Hematopoietic multipotent progenitor cell (in vitro differentiated cells): ENCODE measurements around the gene ARL13B. TPM values are rescaled to one million over a fixed set of nuclear protein-coding genes. Genes with fewer than 3 reads are reported as not detected.
"Not testable (repeated sequence)": the region's sequence is repeated elsewhere in the genome, so short reads cannot be mapped to it uniquely, and the experiment has no call there.

Experiments
- DNase-seq, 3 donors: peaks; one replicate each; pipeline ENCODE4 v3.0.0-alpha.2; 2011 to 2015; ENCODE audit warnings: low read depth in 2 of 3, low spot score in 2 of 3
- total RNA-seq: library from RNA; depleted of rRNA; stranded (reverse); fragments of >200 nt; gene quantifications from one replicate; pipeline ENCODE4 v1.2.3, GENCODE V29; 2012

Gene ARL13B
- total RNA-seq, 1 donor = 4.8 TPM

DNA sequence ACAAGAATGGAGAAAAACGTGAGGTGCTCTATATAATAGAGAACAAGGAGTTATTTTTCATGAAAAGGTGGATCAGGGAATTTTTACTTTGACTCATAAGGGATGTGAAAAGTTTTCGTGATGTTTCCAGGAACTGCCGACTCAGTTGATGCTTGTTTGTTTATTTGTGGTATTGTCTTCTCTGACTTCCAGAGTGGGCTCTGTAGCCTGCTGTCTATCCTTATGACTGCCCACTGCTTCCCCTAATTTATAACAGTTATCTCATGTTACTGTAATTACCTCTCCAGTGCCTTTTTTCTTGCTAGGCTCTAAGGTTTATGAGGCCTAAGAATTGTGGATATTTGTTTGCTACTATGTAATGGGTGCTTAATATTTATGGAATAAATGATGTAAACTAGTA is 12.3 kb downstream of the ARL13B start:
- no peak for DNase-seq

DNA sequence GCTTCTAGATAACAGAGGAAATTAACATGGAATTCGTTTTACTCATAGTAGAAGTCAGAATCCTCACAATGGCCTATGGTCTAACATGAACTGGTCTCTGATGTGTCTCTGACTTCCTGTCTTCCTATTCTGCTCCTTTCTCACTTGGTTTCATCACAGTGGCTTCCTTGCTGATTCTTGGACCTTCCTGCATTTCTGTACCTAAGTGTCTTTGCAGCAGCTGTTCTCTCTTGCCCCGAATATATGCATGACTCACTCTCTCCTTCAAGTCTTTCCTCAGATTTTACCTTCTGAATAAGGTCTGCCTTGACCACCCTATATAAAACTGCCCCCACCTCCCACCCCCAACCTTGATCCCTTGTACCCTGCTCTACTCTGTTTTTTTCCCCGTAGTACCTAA is 14.1 kb downstream of the ARL13B start:
- DNase-seq = no peak

DNA sequence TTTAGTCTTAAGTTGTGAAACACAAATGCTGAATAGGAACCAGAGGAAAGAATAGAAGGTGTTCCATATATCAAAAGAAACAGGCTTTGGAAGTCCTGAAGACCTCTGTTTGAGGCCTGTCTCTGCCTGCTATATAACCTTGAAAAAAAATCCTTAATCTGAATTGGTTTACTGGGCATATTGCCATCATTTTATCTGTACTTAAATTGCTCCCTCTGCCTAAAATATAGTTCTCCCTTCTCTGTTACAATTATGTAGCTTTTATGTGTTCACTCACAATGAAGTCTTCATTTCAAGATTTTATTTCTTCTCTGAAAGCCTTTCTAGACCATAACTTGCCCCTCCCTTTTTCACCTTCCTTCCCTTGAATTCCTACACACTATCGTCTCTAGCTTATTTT is 21.2 kb downstream of the ARL13B start:
- no peak for DNase-seq

DNA sequence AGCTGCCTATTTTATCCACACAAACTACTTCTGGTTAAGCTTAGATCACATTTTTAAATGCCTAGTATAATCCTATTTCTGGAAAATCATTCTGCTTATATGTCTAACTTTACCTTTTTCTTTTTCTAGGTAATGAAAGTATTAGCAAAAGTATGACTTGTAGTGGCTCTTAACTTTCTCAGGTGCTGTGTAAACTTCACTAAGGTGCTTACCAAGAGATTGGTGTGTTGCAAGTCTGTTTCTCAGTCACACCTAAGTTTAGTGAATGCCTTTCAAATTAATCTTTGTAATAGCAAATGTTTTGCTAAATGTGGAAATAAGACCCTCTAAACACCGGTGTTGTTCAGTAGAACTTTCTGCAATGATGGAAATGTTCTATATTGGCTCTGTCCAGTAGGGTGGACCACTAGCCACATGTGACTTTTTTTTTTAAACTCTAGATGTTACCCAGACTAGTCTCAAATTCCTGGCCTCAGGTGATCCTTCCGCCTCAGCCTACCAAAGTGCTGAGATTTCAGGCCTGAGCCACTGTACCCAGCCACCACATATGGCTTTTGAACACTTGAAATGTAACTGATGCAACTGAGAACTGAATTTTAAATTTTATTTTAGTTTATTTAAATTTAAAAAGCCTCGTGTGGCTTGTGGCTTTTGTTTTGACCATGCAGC is 22.0 kb downstream of the ARL13B start:
- DNase-seq = no peak

DNA sequence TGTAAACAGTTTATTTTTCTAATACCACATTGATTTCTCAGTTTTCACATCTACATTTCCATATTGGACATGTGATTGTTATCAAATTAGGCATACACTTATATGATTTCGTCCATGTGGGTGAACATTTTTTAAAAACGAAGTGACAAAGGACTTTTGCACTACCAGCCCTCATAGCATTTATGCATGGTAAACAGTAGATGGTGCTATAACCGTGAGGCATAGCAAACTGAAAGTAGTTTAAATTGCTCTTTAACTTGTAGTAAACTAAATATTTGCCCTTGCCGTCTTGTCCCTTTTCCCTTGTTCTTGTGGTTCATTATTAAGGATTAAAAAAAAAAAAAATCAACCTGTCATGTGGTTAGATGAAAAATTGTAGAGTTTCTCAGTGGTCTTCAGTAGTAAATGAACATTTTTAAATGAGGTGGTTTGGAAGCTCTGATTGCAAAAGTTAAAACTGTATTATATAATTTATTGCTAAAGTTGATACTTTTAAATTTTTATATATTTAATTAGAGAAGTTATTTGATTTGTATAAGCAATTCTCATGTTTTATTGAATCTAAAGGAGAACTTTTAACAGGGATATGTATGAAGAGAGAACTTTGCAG is 24.5 kb downstream of the ARL13B start:
- peak in 2 of 3 donors; percentile 55 to 74 for DNase-seq

DNA sequence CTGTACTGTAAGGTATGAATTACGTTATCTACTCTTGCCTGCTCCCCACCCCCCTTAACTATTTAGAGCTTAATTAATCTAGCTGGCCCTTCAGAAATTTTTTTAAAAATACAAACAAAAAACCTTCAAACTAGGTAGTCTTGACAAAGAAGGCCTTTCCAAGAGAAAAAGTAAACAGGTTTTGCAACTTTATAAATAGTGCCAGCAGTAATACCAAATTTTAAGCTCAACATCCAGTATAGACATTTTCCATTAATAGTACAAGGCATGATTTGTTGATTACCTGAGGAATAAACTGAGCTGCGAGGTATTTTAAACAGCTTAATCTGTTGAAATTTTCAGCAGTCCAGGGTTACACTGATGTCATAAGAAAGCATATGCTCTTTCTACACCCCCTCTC is 28.3 kb downstream of the ARL13B start:
- DNase-seq = no peak

DNA sequence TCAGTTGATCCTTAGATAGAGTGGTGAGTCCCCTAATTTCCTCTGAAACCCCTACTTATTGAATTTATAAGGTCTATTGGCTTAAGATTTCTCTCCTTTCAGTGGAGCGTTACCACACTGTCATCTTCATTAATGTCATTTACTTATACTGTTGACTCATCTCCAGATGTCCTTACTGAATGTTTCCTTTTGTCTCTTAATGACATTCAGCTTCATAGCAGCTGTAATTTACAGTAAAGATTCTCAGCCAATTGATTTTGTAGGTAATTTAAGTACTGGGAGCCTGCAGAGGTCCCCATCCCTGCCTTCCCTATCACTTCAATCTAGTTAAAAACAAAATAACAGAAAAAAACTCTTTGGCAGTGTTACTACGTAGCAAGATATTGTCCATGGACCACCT is 29.7 kb downstream of the ARL13B start:
- no peak for DNase-seq

DNA sequence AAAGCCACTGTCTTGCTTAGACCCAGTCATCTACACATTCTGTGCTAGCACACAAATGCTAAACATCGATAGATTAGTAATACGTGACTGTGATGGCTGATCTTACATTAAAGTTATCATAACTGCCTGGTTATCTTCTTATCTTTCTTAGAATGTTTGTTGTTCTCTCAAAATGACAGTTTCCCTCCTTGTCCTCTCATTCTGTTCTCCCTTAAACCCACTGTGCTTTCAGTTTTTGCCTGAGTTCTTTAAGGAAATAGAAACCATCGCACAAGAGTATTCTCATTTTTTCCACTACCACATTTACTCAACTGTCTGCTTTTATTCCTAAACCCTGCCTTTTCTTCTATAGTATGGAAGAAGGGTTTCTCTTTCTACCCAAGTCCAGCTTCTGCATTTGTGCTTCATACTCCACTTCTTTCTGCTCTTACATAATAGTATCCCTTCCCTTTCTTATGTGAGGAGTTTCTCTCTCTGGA is 31.3 kb downstream of the ARL13B start:
- DNase-seq = no peak

DNA sequence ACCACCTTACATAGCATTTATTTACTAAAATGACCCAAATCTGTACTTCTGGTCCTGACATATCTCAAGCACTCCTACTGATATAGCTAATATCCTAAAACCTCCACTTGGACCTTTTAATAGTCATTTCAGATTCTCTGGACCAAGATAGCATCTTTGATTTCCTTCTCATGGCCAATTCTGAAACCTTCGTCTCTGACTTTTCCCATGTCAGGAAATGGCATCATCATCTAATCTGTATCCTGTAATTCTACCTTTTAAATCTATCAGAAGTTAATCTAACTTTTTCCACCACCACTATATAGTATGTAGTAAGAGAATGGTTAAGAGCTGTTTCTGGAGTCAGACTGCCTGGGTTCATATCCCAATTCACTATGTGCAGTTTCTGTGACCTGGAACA is 32.2 kb downstream of the ARL13B start:
- DNase-seq = no peak

DNA sequence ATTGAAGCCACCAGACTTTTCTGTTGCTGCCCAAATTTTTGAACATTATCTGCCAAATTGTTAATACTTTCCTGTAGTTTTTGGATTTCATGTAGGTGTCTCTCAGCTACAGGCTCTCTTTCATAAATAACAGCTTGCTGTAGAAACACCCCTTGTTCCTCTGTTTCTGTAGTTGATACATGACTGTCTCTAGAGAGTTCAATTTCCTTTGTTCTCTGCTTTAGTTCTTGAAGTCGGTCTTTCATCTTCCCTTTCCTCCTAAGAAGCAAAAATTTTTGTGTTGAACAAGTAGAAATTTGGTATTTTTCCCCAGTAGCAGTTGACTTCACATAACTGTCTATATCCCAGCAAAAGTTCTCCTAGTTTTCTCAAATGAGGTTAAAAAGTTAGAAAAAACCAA is 35.1 kb downstream of the ARL13B start:
- DNase-seq = no peak

DNA sequence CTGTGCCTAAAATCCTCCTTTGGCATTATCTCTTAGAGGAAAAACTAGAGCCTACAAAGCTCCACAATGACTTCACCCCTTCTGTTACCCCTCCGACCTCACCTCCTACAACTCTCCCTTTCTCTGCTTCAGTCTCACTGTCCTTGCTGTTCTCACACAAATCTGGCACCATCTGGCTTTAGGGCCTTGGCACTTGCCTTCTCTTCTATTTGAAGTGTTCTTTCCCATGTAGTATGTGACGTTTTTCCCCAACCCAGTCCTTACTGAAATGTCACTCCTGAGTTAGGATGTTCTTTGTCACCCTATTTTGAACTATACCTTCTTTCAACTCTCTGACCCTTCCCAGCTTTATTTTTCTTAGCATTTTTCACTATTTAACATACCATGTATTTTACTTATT is 39.7 kb downstream of the ARL13B start:
- no peak for DNase-seq

DNA sequence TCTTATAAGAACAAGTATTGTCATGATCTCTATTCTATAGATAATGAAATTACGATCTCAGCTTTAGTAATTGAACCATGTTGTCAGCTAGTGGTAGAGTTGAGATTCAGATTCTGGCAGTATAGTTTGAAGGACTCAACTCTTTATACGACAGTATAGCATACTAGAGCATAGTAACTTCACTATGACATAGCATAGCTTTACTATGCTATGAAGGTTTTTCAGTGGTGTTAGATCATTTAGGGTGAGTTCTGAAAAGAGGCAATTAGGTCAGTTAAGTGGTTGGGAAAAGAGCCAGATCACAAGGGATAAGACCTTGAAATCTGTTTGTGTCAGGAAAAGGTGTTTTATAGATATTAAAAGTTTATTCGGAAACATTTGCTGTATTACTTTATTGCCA is 40.3 kb downstream of the ARL13B start:
- DNase-seq = no peak

DNA sequence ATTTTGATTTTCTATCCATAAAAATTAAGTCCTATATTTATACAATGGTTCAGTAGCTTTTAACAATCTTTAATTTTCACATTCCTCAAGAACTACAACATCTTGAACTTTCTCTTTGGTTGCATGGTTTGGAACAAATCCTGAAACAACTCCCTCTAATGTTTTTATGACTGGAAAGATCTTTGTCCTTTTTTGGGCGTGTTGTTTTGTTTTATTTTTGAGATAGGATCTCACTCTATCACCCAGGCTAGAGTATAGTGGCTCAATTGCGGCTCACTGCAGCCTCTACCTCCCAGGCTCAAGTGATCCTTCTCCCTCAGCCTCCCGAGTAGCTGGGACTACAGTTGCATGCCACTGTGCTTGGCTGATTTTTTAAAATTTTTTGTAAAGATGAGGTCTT is 44.4 kb downstream of the ARL13B start:
- no peak for DNase-seq

DNA sequence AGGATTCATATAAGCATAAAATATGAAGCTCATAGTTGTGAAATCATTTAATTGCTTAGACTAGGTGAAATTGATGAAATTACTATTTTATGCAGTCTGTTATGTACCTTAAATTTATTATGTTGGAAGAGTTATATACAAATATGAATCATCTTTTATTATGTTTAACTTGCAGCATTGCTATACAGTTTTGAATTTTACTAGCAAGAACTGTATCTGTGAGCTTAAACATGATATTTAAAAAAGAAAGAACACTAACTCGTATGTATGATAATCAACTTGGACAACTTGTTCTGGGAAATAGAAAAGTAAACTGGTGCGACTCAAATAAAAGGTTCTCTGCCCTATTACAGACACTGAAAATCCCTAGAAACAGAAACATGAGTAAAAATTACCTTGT is 46.7 kb downstream of the ARL13B start:
- no peak for DNase-seq

DNA sequence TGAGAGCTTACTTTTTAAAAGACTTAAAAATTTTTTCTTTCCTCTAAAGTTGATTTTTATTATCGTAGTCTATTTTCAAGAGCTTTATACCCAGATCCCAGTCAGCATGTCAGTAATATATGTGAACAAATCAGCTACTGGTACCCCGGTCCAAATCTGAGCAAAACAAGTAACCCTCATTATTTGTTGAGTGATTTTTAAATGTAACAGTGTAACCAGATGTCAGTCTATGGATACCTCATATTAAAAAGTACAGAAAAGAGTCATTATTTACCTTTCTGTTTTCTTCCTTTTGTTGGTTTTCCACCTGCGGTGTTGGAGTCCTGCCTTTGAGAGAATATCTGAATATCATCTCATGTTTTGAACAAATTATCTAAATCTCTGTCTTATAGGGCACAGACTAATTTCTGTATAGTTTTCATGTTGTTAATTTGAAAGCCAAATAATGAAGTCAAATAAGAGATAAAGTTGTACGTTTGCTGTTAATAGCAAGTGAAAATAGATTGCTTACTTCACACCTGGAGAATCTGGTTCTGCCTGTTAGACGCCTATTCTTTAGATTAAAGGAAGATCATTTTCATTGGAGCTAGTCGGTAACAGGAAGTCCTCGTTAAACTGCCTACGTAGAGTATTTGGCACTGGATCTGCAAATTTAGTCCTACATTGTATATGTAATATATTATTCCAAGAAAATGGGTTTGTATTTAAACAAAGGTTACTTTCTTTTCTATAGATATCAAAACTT is 48.3 kb downstream of the ARL13B start, which contains the start of gene STX19:
Gene STX19, minus strand, starts transcription at position 505 of the 745 bp plus-strand sequence. CDS start 13,328 bp downstream, outside the sequence.
- DNase-seq = no peak

DNA sequence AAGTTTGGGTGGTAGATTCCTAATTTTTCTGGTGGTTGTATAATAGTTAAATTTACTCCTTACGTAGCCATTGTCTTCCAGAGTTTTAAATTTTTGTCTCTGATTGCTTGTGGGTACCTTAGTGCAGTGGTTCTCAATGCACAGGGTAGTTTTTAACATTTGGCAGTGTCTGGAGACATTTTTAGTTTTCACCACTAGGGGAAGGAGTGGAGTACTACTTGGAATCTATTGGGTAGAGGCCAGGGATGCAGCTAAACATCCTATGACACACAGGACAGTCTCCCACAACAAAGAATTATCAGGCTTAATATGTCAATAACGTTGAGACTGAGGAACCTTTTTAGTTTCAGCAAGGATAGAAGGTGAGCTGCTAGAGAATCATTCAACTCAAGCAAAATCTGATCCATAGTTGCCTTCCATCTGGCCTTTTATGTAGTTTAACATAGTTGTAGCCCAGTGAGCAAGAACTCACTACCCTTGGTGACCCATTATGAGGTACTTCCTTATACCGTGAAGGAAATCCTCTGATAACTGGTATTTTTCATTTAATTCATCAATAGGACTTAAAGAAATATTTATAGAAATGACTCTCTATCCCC is 57.1 kb downstream of the ARL13B start:
- peak in 2 of 3 donors; percentile 13 to 22 for DNase-seq

DNA sequence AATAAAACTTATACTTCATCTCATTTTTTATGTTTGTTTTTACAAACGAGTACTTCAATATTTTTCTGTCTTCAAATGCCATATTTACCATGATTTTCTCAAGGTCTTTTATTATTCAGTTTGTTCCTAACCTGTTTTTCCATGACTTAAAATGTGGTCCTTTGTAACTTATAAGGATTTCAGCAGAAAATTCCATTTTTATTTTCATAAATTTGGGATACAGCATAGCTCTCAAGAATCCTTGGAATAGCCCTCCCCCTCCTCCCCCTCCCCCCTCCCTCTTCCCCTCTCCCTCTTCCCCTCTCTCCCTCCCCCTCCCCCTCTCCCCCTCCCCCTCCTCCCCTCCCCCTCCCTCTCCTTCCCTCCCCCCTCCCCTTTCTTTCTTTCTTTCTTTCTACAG is 63.3 kb downstream of the ARL13B start:
- no peak for DNase-seq

DNA sequence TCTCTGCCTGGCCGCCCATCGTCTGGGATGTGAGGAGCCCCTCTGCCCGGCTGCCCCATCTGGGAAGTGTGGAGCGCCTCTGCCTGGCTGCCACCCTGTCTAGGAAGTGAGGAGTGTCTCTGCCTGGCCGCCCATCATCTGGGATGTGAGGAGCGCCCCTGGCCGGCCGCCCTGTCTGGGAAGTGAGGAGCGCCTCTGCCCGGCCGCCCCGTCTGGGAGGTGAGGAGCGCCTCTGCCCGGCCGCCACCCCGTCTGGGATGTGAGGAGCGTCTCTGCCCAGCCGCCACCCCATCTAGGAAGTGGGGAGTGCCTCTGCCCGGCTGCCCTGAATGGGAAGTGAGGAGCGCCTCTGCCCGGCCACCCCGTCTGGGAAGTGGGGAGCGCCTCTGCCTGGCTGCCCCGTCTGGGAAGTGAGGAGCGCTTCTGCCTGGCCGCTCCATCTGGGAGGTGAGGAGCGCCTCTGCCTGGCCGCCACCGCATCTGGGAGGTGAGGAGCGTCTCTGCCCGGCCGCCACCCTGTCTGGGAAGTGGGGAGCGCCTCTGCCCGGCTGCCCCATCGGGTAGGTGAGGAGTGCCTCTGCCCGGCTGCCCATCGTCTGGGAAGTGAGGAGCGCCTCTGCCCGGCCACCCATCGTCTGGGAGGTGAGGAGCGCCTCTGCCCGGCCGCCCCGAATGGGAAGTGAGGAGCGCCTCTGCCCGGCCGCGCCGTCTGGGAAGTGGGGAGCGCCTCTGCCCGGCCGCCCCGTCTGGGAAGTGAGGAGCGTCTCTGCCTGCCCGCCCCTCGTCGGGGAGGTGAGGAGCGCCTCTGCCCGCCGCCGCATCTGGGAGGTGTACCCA is 64.4 kb downstream of the ARL13B start:
- DNase-seq = not testable (repeated sequence)

DNA sequence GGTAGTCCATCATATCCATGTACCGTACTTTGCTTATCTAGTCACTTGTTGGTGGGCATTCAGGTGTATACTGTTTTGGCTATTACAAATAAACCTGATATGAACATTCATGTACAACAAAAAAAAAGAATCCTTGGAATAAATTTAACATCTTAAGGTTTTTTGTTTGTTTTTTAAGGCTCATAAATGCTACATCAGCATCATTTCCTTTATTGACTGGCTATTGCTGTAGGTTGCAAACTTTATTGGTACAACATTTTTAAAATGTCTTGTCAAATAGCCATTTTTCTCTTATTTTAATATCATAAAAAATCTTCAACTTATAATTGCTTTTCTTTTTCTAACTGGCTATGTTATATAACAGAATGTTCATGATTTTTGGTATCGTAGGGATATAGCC is 66.6 kb downstream of the ARL13B start:
- DNase-seq = no peak

DNA sequence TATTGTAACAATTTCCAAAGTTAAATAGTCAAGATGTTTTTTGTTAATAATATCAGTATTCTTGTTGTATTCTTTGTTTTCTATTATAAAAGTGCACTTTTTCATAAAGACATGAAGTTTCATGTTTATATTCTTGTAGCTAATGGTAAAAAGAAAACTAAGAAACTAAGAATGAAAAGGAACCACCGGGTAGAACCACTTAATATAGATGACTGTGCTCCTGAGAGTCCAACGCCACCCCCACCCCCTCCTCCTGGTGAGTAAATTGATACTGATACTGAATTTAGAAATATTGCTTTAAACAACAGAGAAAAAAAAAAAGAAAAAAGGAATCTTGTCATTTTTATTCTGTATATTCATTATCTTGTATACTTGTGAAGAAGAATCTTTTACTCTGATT is 69.3 kb downstream of the ARL13B start:
- DNase-seq = no peak

DNA sequence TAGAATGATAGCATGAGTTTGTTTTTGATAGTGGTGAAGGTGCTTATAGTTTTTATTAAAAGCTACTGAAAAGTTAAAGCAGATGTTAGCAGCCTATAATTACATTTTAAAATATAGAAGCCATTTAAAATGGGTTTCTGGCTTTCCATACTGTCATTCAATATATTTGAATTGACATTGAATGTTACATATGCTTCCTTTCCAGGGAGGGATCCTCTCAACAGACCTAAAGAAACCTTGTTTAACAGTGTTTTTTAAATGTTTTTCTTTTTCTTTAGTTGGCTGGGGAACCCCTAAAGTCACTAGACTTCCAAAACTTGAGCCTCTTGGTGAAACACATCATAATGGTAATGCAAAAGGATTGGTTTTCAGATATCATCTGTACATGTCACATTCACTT is 70.6 kb downstream of the ARL13B start:
- no peak for DNase-seq
